ENCODE data around the gene HOXB9. TPM values are rescaled to one million over a fixed set of nuclear protein-coding genes. Genes with fewer than 3 reads are reported as not detected.

HOXB9 gene
- total and polyA plus RNA-seq, 9 of the 15 experiments (the other 6 are each of a cell fraction or from before 2014, with no cell fraction given), result 3.1 to 196 (median 77.6) TPM

GRCh38 chr17:48574505-48575065 lies 51.6 kb downstream of the HOXB9 start:
- Histone ChIP-seq H3K27me3 (ENCODE audit: control insufficient read depth in 2 of 2, insufficient read depth in 2 of 2, low read length in 2 of 2) (no peaks in the 10 kb centered on the region), H3K4me2 (ENCODE audit: insufficient read depth, low read length) (peak overlapping the region; percentile 88; the same call in 1 of the 2 replicates), H3K4me3 (peak overlapping the region; percentile 5; the same call in 1 of the 2 replicates), H3K9me3 (replicated peaks; ENCODE audit: control insufficient read depth, insufficient read depth, low read depth, low read length) (no peaks in the 10 kb centered on the region), H3K27ac (ENCODE audit: extremely low read depth, low read depth, low read length) (peak overlapping the region; percentile 95; the same call in 2 of the 3 replicates), H3K4me1 (replicated peaks in 1 of 2; ENCODE audit: control insufficient read depth in 2 of 2, insufficient read depth in 2 of 2, low read length in 2 of 2) (peaks cover 48 to 69% of the 10 kb centered on the region in 2 experiments), H3K9ac (ENCODE audit: insufficient read depth in 1 of 2, low read depth in 2 of 2, low read length in 2 of 2) (peak overlapping the region; percentile 8 to 76; a peak in 2 of 4 replicates), H3K79me2 (ENCODE audit: control insufficient read depth, insufficient read depth, low read length) (peaks cover 98% of the 10 kb centered on the region), H3K36me3 (ENCODE audit: control insufficient read depth, insufficient read depth, low read length) (peaks cover 66% of the 10 kb centered on the region), H4K20me1 (replicated peaks; ENCODE audit: control insufficient read depth, insufficient read depth, low read length) (no peaks in the 10 kb centered on the region; the same call in 1 of the 2 replicates), H2AFZ (ENCODE audit: low read depth, low read length) (no peak overlapping the region), H3K9me1 (ENCODE audit: control insufficient read depth, insufficient read depth, low read length) (no peaks in the 10 kb centered on the region)
- no peak for TF ChIP-seq PBX2 (CRISPR knock-in tag; IDR thresholded peaks at IDR 0.05; ENCODE audit: low read depth)
- peak; percentile 64; the same call in 1 of the 2 replicates for TF ChIP-seq PBX2 (tag; conservative IDR thresholded peaks at IDR 0.05; ENCODE audit: low read depth)
- TF ChIP-seq MEIS2 (IDR thresholded peaks at IDR 0.05; ENCODE audit: partially characterized antibody), result peak; percentile 60
- peak; percentile 40; the same call in 1 of the 2 replicates for TF ChIP-seq ZBTB7A (IDR thresholded peaks at IDR 0.05; ENCODE audit: borderline replicate concordance, control insufficient read depth, low read depth, low read length)
- TF ChIP-seq, protein P1, sequence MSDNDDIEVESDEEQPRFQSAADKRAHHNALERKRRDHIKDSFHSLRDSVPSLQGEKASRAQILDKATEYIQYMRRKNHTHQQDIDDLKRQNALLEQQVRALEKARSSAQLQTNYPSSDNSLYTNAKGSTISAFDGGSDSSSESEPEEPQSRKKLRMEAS (CRISPR knock-in tag; IDR thresholded peaks at IDR 0.05), result no peak
- in situ Hi-C loops (cut with MboI) (no loop called here), intact Hi-C loops (cut with micrococcal nuclease) (no loop called here)
- 73% methylated on average over 8 of the region's 8 CpGs for WGBS (ENCODE audit: insufficient coverage, low coverage, missing lambda C conversion rate)
- no TSS peak for BruUV-seq (replicated peaks)
- DNase-seq (ENCODE audit: extremely low read depth in 1 of 4, low spot score in 3 of 4) (no peak), ATAC-seq (no peak), FAIRE-seq (no peak)
- POLR2A ChIA-PET, result interaction anchor here (0.6 to 1.2 kb wide), 6 partner anchors 19 to 107 kb away, joined by 3 to 4 read pairs (median 4); partner anchors contain the start of gene HOXB5
- CTCF ChIA-PET (ENCODE audit: low intra/inter-chr PET ratio), result no interaction called here

Data from K562 (cell line).